ENCODE measurements around the gene ACKR4. TPM values are rescaled to one million over a fixed set of nuclear protein-coding genes. Genes with fewer than 3 reads are reported as not detected.
A peak's percentile ranks its signal among the peaks of the same experiment; 100 is the strongest.

Gene ACKR4
- polyA plus RNA-seq, 1 of the 3 experiments (the other 2 are of a cell fraction): 0.10 TPM

DNA sequence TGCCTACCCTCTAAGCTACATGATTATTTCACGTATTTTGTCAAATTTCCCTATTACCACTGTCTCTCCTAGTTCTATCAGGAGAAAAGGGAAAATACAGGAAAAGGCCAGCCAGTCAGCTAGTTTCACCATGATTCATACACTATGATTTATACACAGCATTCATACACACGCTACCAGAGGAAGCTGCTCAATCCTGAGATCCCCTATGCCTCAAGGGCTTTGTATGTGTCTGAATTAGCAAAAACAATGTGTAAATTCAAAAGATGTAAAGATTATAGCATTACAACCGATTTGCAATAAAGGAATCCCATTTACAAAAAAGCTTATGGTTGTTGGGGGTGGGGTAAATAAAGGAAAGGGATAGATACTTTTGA is 3.1 kb upstream of the ACKR4 start:
- Histone ChIP-seq H3K36me3 (replicated peaks in 1 of 2; ENCODE audit: control insufficient read depth in 1 of 2, insufficient read depth in 2 of 2, low read length in 1 of 2) (peaks cover 7 to 14% of the 10 kb centered on the region in 2 experiments), H3K4me3 (ENCODE audit: low read depth in 2 of 2, low read length in 1 of 2) (0 out of 4 replicates have a peak overlapping the region, but pooled peaks of 1 of the 2 experiments have one; percentile 2), H3K9me2 (no peaks in the 10 kb centered on the region), H4K20me1 (ENCODE audit: insufficient read depth) (no peaks in the 10 kb centered on the region), H3K9me3 (no peaks in the 10 kb centered on the region), H3K4me2 (peak overlapping the region; percentile 48), H3F3A (replicated peaks; ENCODE audit: insufficient read depth) (peaks cover 40% of the 10 kb centered on the region), H3K9ac (peak overlapping the region; percentile 48), H3K79me2 (ENCODE audit: insufficient read depth) (no peaks in the 10 kb centered on the region), H3K4me1 (ENCODE audit: control insufficient read depth in 1 of 2, insufficient read depth in 2 of 2, low read depth in 1 of 2, low read length in 1 of 2) (peaks cover 4 to 34% of the 10 kb centered on the region in 2 experiments; a peak in 3 of 4 replicates), H2AFZ (ENCODE audit: low read depth) (peak overlapping the region; percentile 32; the same call in 1 of the 2 replicates), H3K27me3 (ENCODE audit: insufficient read depth) (no peaks in the 10 kb centered on the region), H3K27ac (ENCODE audit: low read depth in 2 of 2, low read length in 1 of 2) (peak overlapping the region; percentile 76 to 92; a peak in 3 of 4 replicates)
- ChIA-PET POLR2A (no interaction called here), CTCF (interaction anchor here (1.3 kb wide), 1 partner anchor 58 kb away, joined by 3 read pairs; no protein-coding TSS in a partner anchor)
- WGBS (ENCODE audit: low lambda C conversion rate): 18% methylated on average over 3 of the region's 3 CpGs
- TF ChIP-seq GABPA (IDR thresholded peaks at IDR 0.05; ENCODE audit: low read depth) (no peak), FOXM1 (IDR thresholded peaks at IDR 0.05; ENCODE audit: low read depth) (no peak), TEAD4 (IDR thresholded peaks at IDR 0.05; ENCODE audit: borderline replicate concordance, insufficient read depth) (no peak), POLR2AphosphoS5 (IDR thresholded peaks at IDR 0.05; ENCODE audit: low read depth, low read length) (no peak; the same call in 1 of the 2 replicates), CHD2 (IDR thresholded peaks at IDR 0.05; ENCODE audit: low read length, partially characterized antibody) (no peak), MXI1 (IDR thresholded peaks at IDR 0.05; ENCODE audit: low read depth, low read length) (no peak), EP300 (IDR thresholded peaks at IDR 0.05; ENCODE audit: borderline replicate concordance in 1 of 2, low read depth in 1 of 2, low read length in 1 of 2) (no peak; a peak in 1 of 4 replicates), FOSL2 (IDR thresholded peaks at IDR 0.05; ENCODE audit: borderline replicate concordance, low read depth) (peak; percentile 85; the same call in 1 of the 2 replicates), YY1 (IDR thresholded peaks at IDR 0.05; ENCODE audit: low read depth) (no peak), RCOR1 (IDR thresholded peaks at IDR 0.05; ENCODE audit: low read length) (no peak), NFIC (IDR thresholded peaks at IDR 0.05; ENCODE audit: borderline replicate concordance) (peak; percentile 36; the same call in 1 of the 2 replicates), EZH2phosphoT487 (IDR thresholded peaks at IDR 0.05; ENCODE audit: borderline replicate concordance, low read depth) (no peak), MEF2A (IDR thresholded peaks at IDR 0.05; ENCODE audit: borderline replicate concordance, low read depth) (no peak), TAF1 (IDR thresholded peaks at IDR 0.05; ENCODE audit: borderline replicate concordance, low read depth, low read length) (no peak), SIN3A (IDR thresholded peaks at IDR 0.05; ENCODE audit: borderline replicate concordance, low read depth, low read length) (no peak), JUND (IDR thresholded peaks at IDR 0.05) (peak; percentile 80), ELF1 (IDR thresholded peaks at IDR 0.05) (no peak), TCF12 (IDR thresholded peaks at IDR 0.05) (peak; percentile 52), FOXJ3 (CRISPR knock-in tag; IDR thresholded peaks at IDR 0.05) (no peak), RXRA (IDR thresholded peaks at IDR 0.05; ENCODE audit: borderline replicate concordance, low read depth) (no peak), GATA2 (CRISPR knock-in tag; IDR thresholded peaks at IDR 0.05) (no peak), RFX5 (IDR thresholded peaks at IDR 0.05; ENCODE audit: low read length) (no peak), NRF1 (IDR thresholded peaks at IDR 0.05; ENCODE audit: low read depth, low read length) (no peak), RAD21 (IDR thresholded peaks at IDR 0.05; ENCODE audit: low read length) (no peak)
- TF ChIP-seq, protein P1, sequence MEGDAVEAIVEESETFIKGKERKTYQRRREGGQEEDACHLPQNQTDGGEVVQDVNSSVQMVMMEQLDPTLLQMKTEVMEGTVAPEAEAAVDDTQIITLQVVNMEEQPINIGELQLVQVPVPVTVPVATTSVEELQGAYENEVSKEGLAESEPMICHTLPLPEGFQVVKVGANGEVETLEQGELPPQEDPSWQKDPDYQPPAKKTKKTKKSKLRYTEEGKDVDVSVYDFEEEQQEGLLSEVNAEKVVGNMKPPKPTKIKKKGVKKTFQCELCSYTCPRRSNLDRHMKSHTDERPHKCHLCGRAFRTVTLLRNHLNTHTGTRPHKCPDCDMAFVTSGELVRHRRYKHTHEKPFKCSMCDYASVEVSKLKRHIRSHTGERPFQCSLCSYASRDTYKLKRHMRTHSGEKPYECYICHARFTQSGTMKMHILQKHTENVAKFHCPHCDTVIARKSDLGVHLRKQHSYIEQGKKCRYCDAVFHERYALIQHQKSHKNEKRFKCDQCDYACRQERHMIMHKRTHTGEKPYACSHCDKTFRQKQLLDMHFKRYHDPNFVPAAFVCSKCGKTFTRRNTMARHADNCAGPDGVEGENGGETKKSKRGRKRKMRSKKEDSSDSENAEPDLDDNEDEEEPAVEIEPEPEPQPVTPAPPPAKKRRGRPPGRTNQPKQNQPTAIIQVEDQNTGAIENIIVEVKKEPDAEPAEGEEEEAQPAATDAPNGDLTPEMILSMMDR (IDR thresholded peaks at IDR 0.05): no peak
- TF ChIP-seq, protein P2, sequence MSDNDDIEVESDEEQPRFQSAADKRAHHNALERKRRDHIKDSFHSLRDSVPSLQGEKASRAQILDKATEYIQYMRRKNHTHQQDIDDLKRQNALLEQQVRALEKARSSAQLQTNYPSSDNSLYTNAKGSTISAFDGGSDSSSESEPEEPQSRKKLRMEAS (IDR thresholded peaks at IDR 0.05; ENCODE audit: low read depth): peak; percentile 56; the same call in 1 of the 2 replicates
- TF ChIP-seq, protein P3, sequence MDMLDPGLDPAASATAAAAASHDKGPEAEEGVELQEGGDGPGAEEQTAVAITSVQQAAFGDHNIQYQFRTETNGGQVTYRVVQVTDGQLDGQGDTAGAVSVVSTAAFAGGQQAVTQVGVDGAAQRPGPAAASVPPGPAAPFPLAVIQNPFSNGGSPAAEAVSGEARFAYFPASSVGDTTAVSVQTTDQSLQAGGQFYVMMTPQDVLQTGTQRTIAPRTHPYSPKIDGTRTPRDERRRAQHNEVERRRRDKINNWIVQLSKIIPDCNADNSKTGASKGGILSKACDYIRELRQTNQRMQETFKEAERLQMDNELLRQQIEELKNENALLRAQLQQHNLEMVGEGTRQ (IDR thresholded peaks at IDR 0.05; ENCODE audit: borderline replicate concordance, low read depth, low read length): no peak
- TF ChIP-seq, protein P4, sequence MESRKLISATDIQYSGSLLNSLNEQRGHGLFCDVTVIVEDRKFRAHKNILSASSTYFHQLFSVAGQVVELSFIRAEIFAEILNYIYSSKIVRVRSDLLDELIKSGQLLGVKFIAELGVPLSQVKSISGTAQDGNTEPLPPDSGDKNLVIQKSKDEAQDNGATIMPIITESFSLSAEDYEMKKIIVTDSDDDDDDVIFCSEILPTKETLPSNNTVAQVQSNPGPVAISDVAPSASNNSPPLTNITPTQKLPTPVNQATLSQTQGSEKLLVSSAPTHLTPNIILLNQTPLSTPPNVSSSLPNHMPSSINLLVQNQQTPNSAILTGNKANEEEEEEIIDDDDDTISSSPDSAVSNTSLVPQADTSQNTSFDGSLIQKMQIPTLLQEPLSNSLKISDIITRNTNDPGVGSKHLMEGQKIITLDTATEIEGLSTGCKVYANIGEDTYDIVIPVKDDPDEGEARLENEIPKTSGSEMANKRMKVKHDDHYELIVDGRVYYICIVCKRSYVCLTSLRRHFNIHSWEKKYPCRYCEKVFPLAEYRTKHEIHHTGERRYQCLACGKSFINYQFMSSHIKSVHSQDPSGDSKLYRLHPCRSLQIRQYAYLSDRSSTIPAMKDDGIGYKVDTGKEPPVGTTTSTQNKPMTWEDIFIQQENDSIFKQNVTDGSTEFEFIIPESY (IDR thresholded peaks at IDR 0.05; ENCODE audit: borderline replicate concordance, low read depth): no peak
- TF ChIP-seq, protein P5, sequence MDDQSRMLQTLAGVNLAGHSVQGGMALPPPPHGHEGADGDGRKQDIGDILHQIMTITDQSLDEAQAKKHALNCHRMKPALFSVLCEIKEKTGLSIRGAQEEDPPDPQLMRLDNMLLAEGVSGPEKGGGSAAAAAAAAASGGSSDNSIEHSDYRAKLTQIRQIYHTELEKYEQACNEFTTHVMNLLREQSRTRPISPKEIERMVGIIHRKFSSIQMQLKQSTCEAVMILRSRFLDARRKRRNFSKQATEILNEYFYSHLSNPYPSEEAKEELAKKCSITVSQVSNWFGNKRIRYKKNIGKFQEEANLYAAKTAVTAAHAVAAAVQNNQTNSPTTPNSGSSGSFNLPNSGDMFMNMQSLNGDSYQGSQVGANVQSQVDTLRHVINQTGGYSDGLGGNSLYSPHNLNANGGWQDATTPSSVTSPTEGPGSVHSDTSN (IDR thresholded peaks at IDR 0.05): peak; percentile 91
- DNase-seq: no peak
